Peyer's patch (tissue), 4 donors: Measurements from ENCODE around the gene SGPL1. TPM values are rescaled to one million over a fixed set of nuclear protein-coding genes. Genes with fewer than 3 reads are reported as not detected.

Experiments
- small RNA-seq, 2 donors: library from RNA; depleted of rRNA; stranded (forward); fragments of <200 nt; gene quantifications; one replicate each; pipeline ENCODE3, GENCODE V24; 2016
- total RNA-seq, 4 donors: library from RNA; depleted of rRNA; stranded (reverse); fragments of >200 nt; gene quantifications; one replicate each; pipeline ENCODE4 v1.1.0, GENCODE V29; 2016

SGPL1 gene
- total RNA-seq, 4 donors from 2014 or later: 31.4 to 101 (median 82.1) TPM

Small RNA genes within 50 kb of the gene (small RNA-seq; reads per million reads assigned to genes)
- gene RPS26P40: 0 reads per million in 2 donors

Other genes starting within 250 kb of the SGPL1 start
- gene PRF1, start 213.2 kb upstream of the SGPL1 start, total RNA-seq: 10 to 100 TPM in 1 of 4 donors, 1 to 10 TPM in 3; 4.6 to 12.4 (median 6.3) TPM
- gene ADAMTS14, start 143.4 kb upstream of the SGPL1 start, total RNA-seq: 10 to 100 TPM in 1 of 4 donors, 1 to 10 TPM in 3; 2.3 to 10.7 (median 4.2) TPM
- gene TBATA, start 30.6 kb upstream of the SGPL1 start, total RNA-seq: not detected
- gene PCBD1, start 72.6 kb downstream of the SGPL1 start, total RNA-seq: 10 to 100 TPM; 38.8 to 63.5 (median 55.9) TPM